Activated CD4-positive, alpha-beta T cell treated with anti-CD3 and anti-CD28 coated beads, Interleukin-2, Interleukin-4, amounts not matched to agents 100 ng/mL and 50 ng/mL, durations not matched to agents 16 hours and 8 hours (primary cell): ENCODE data around the gene NXN.
"Not testable (repeated sequence)": the region's sequence is repeated elsewhere in the genome, so short reads cannot be mapped to it uniquely, and the experiment has no call there.

Experiments used
- DNase-seq: peaks from one replicate; pipeline ENCODE4 v3.0.0-alpha.2; 2020; ENCODE audit warnings: low spot score

NXN gene

DNA sequence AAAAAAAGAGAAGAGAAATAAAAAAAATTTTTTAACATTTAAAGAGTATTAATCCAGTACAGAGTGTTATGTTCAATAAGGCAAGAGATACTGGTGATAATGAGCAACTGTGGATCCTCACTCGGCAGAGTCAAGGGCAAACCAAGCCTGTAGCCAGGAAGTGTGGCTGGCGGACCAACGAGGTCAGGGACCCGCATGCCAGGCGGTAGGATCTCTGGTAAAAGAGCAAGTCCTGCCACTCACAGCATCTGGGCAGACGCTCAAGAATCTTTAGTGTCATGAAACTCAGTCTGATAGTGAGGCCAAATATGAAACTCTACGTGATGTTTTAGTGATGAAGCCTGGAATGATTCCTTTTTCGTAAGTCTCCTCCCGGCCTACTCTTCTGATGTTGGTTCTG lies 219.2 kb downstream of the NXN start:
- DNase-seq, result no peak

DNA sequence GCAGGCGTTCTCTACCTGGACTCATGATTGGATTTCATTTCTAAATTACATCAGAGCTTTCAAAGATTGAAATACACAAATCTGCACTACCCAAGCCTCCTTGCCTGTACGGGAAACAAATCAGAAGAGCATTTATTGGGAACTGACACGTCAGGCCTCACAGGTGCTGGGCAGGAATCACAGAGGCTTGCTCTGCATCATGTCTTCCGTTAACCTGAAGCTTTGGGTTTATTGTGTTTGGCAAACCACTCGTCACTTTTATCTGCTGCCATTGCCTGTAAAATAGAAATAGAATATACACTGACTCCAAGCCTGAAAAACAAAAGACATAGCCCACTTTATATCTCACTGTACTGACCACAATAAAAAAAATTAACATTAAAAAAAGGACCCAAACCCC lies 219.6 kb downstream of the NXN start:
- no peak for DNase-seq

DNA sequence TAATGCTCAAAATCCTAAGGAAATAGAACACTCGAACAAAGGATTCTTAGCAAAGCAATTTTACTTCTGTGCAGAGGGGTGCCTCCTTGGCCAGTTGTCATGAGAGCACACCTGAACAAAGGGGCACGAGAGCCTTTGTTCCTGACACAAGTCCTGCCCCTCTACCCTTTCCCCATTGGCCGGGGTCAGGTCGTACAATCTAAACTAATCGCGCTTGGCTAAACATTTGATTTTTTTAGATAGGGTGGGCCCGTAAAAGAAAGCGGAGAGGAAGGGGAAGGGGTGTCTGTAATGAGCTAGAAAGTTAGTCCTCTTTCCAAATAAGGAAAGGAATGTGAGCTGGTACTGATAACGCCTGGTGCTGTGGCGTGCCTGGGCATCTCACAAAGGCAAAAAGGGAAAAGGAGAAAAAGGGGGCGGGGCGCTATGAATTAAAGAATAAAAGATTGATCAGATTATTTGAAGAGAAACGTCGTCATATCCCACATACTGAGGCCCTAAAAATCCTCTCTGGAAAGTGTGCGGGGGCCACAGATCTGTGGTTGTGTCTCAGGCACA lies 223.5 kb downstream of the NXN start:
- DNase-seq, result not testable (repeated sequence)

DNA sequence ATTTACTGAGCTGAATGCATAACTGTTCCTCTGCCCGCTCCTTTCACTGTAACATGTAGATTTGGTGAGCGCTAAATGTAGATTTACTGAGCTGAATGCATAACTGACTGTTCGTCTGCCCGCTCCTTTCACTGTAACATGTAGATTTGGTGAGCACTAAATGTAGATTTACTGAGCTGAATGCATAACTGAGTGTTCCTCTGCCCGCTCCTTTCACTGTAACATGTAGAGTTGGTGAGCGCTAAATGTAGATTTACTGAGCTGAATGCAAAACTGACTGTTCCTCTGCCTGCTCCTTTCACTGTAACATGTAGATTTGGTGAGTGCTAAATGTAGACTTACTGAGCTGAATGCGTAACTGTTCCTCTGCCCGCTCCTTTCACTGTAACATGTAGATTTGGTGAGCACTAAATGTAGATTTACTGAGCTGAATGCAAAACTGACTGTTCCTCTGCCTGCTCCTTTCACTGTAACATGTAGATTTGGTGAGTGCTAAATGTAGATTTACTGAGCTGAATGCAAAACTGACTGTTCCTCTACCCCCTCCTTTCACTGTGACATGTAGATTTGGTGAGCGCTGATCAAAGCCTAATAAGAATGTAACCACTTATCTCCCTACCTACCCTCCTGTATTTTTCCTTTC lies 224.1 kb downstream of the NXN start:
- DNase-seq, result not testable (repeated sequence)

DNA sequence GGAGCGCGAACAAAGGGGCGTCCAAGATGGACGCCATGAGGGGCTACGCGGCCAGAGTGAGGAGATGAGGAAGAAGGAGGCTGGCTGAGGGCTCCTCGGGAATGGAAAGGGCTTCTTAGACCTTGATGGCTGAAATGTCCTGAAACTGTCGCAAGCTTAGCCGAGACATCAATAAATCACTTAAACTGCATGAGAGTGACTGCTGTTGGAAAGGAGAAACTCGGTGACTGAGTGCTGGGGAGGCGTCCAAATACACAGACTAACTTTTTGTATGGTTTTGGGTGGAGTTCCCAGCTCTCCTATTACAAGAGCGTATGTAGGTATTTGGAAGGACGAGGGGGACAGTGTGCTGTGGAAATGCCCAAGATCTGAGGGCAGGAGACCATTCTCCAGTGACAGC lies 226.2 kb downstream of the NXN start:
- no peak for DNase-seq

DNA sequence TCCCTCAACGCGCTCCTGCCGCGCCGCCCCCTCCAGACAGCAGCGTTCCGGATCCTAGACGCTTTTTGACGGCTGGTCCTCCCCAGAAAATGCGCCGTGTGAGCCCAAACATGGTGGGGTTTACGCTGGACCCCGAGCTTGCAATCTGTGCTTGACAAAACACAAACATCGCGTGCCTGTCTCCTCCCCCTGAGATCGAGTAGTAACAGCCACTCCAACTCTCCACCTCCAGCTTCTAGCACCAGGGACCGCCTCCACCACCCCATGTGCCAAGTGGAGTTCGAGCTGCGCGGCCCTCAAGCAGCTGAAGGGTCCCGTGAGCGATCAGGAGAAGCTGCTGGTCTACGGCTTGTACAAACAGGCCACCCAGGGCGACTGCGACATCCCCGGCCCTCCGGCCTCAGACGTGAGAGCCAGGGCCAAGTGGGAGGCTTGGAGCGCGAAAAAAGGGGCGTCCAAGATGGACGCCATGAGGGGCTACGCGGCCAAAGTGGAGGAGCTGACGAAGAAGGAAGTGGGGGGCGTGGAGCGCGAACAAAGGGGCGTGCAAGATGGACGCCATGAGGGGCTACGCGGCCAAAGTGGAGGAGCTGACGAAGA lies 226.9 kb downstream of the NXN start:
- DNase-seq, result no peak

DNA sequence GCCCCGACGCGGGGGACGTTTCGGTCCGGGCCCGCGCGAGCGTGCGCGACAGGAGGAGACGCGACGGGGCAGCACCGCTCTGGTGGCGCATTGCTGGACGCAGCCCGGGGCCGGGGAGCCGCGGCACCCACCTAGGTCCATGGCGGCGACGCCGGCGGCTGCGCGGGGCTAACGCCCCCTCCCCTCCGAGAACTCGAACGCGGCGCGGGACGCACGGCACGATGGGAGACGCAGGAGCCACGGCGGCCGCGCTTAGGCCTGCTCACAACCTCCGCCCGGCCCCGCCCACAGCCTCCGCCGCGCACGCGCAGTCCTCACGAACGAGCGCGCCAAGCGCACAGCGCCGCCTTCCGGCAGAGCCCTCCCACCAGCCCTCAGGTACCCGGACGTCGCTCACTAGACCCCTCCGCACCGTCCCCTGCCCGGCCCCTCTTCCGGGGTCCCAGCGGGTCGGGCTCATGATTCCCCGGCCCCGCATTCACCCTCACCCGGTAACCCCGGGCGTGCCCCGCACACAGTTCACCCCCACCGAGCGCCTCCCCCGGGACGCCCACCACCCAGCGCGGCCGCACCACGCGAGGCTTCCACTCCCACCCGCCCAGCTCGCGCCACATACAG lies 227.5 kb downstream of the NXN start, which contains the start of gene GEMIN4:
Gene GEMIN4, minus strand, starts transcription at position 263 of the 618 bp plus-strand sequence. Its CDS starts 122 bp downstream, at position 141.
- DNase-seq, result peak; percentile 97

DNA sequence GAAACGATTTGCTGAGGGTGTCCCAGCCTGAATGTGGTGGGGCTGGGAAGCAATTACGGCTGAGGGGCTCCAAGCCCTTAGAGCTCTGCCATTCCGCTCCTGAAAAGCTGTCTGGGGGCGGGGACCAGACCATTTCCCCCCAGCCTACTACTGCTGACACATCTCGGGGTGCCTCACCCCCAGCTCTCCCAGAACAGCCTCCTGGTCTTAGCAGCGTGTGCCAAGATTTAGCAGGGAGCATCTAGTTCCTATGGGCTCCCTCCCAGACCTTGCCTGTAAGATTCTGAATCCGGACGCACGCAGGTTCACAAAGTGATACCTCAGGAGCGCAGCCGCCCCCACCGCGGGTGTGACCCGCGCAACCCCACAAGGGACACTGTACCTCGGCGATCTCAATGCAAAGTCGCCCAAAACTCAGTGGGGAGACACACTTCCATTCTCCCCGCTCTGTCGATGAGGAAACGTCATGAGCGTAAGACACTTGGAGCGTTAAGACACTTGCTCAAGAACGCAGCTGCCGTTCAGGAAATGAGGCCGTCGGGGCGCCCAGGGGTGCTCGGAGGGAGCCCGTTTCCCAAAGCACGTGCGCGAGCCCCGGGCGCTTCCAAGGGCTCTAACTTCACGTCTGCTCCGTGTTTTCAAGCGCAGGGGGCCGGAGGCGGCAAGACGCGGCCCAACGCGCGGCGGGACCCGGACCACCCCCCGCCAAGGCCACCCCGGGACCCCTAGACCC lies 228.1 kb downstream of the NXN start:
- peak; percentile 56 for DNase-seq

DNA sequence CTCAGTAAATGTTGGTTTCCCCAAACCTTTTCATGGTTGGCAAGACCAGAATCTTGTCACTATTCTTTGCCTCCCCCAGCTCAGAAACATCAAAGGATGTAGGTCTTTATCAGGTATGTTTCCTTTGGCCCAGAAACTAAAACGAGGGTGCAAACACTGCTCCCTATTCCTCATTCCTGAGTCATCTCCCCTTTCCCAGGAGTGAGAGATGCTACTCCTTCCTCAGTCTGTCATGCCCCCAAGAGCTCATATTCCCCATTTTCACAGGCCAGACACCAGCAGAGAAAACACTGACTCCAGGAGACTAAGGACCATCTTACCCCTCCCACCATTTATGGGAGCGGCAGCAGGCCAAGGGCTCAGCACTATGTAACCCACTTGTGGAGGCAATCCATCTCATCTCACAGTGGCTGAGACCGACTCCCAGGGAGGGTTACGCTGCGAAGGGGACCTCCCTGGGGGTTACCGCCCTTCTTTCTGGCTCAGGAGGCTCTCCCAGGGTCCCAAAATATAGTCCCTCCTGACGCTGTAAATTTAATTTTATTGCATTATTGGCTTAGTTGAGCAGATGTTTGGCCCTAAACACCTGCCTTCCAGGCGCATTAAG lies 229.0 kb downstream of the NXN start:
- no peak for DNase-seq

DNA sequence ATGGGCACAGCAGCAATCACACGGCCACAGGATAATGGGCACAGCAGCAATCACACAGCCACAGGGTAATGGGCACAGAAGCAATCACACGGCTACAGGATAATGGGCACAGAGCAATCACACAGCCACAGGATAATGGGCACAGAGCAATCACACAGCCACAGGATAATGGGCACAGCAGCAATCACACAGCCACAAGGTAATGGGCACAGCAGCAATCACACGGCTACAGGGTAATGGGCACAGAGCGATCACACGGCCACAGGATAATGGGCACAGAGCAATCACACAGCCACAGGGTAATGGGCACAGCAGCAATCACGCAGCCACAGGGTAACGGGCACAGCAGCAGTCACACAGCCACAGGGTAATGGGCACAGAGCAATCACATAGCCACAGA lies 230.2 kb downstream of the NXN start:
- not testable (repeated sequence) for DNase-seq
